B cell (primary cell): ENCODE data around the gene DBX1. TPM values are rescaled to one million over a fixed set of nuclear protein-coding genes. Genes with fewer than 3 reads are reported as not detected.

Source experiments
- ATAC-seq: fragments of 200-7000 bp; cut with Tn5 transposase; one replicate; pipeline ENCODE4 v1.10.0; 2021; ENCODE audit warnings: low read depth, mild to moderate bottlenecking, moderate number of reproducible peaks, moderate library complexity
- CTCF ChIA-PET: fragments of 350-600 bp; sonication (Branson Sonifier 250); formaldehyde crosslinking; loops from one replicate; lab custom pipeline; 2021; ENCODE audit warnings: antibody characterized with exemption, inconsistent platforms; lab: Charles Lee
- POLR2A ChIA-PET: fragments of 350-600 bp; sonication (Branson Sonifier 250); formaldehyde crosslinking; loops from one replicate; lab custom pipeline; 2021; ENCODE audit warnings: antibody characterized with exemption; lab: Charles Lee
- DNase-seq: peaks from one replicate; pipeline ENCODE4 v3.0.0; 2013
- H2AFZ ChIP-seq: 2 replicates; pipeline ENCODE4 v1.6.1; 2012; ENCODE audit warnings: mild to moderate bottlenecking, low read depth, low read length; ENCODE audit not compliant: insufficient read depth, poor library complexity, severe bottlenecking
- H3K27ac ChIP-seq, 2 donors: 1 replicate in 1 of 2; 2 replicates in 1 of 2; pipeline ENCODE4 v1.5.1; 2012 to 2013; ENCODE audit warnings: low read length in 2 of 2, mild to moderate bottlenecking in 2 of 2, moderate library complexity in 1 of 2
- H3K27me3 ChIP-seq, 4 experiments: fragments of 200-600 bp in 1 of 4; sonication (generic) in 1 of 4; replicated peaks in 1 of 4; 1 replicate in 2 of 4; 2 replicates in 2 of 4; pipeline versions ENCODE4 v1.6.1 to v1.7.0; 2013 to 2016; ENCODE audit warnings: low read length in 3 of 4, mild to moderate bottlenecking in 2 of 4, mixed read lengths in 1 of 4, moderate library complexity in 1 of 4; ENCODE audit not compliant: insufficient read depth in 4 of 4, control insufficient read depth in 3 of 4; ENCODE audit errors: control extremely low read depth in 1 of 4
- H3K36me3 ChIP-seq, 2 experiments: replicated peaks in 1 of 2; 1 replicate in 1 of 2; 2 replicates in 1 of 2; pipeline versions ENCODE4 v1.6.1 to v1.7.1; 2013; ENCODE audit warnings: low read length in 1 of 2; ENCODE audit not compliant: insufficient read depth in 2 of 2, control insufficient read depth in 1 of 2; ENCODE audit errors: control extremely low read depth in 1 of 2, extremely low read depth in 1 of 2
- H3K4me1 ChIP-seq, 2 donors: fragments of 200-600 bp in 1 of 2; sonication (generic) in 1 of 2; 1 replicate in 1 of 2; 2 replicates in 1 of 2; pipeline versions ENCODE4 v1.5.1 to v1.6.1; 2013 to 2017; ENCODE audit warnings: low read length in 2 of 2; ENCODE audit not compliant: control insufficient read depth in 2 of 2, insufficient read depth in 2 of 2
- H3K4me2 ChIP-seq: replicated peaks from 2 replicates; pipeline ENCODE3; 2012; ENCODE audit warnings: mild to moderate bottlenecking, low read depth, low read length; ENCODE audit not compliant: poor library complexity, severe bottlenecking
- H3K4me3 ChIP-seq, 5 experiments: fragments of 200-600 bp in 1 of 5; sonication (generic) in 1 of 5; 1 replicate in 3 of 5; 2 replicates in 2 of 5; pipeline versions ENCODE4 v1.5.1 to v1.7.0; 2011 to 2016; ENCODE audit warnings: low read length in 4 of 5, mild to moderate bottlenecking in 4 of 5, low read depth in 2 of 5, control low read depth in 1 of 5, moderate library complexity in 1 of 5; ENCODE audit not compliant: insufficient read depth in 1 of 5; ENCODE audit errors: control extremely low read depth in 1 of 5, extremely low read depth in 1 of 5
- H3K79me2 ChIP-seq: fragments of 200-600 bp; sonication (generic); one replicate; pipeline ENCODE4 v1.6.0; 2016; ENCODE audit warnings: low read length; ENCODE audit not compliant: control insufficient read depth, insufficient read depth
- H3K9ac ChIP-seq: fragments of 200-600 bp; sonication (generic); 2 replicates; pipeline ENCODE4 v1.6.1; 2017; ENCODE audit warnings: mild to moderate bottlenecking, low read length, moderate library complexity
- H3K9me3 ChIP-seq, 3 donors: one replicate each; pipeline versions ENCODE4 v1.6.1 to v1.7.1; 2013; ENCODE audit warnings: low read length in 2 of 3; ENCODE audit not compliant: control insufficient read depth in 2 of 3, insufficient read depth in 1 of 3; ENCODE audit errors: control extremely low read depth in 1 of 3
- H4K20me1 ChIP-seq: 2 replicates; pipeline ENCODE4 v1.6.0; 2012; ENCODE audit warnings: mild to moderate bottlenecking, low read length; ENCODE audit not compliant: insufficient read depth, control insufficient read depth, poor library complexity, severe bottlenecking
- H3K27ac Mint-ChIP-seq: one replicate; pipeline ENCODE4 v1.8.0; 2021; ENCODE audit warnings: mixed read lengths
- H3K27me3 Mint-ChIP-seq: one replicate; pipeline ENCODE4 v1.8.0; 2021; ENCODE audit warnings: mixed read lengths
- H3K4me1 Mint-ChIP-seq: one replicate; pipeline ENCODE4 v1.8.0; 2021; ENCODE audit warnings: mixed read lengths
- H3K4me3 Mint-ChIP-seq: one replicate; pipeline ENCODE4 v1.8.0; 2021; ENCODE audit warnings: mixed read lengths
- H3K9me3 Mint-ChIP-seq: one replicate; pipeline ENCODE4 v1.8.0; 2022; ENCODE audit warnings: mixed read lengths; ENCODE audit not compliant: insufficient read depth
- CTCF ChIP-seq: fragments of 200-600 bp; IDR thresholded peaks from one replicate; pipeline ENCODE4 v1.8.0; 2022; ENCODE audit warnings: antibody characterized with exemption, mild to moderate bottlenecking
- EZH2 ChIP-seq: IDR thresholded peaks from 2 replicates; pipeline ENCODE4 v1.6.1; 2012; ENCODE audit warnings: borderline replicate concordance, low read depth, mild to moderate bottlenecking, moderate library complexity, low read length; ENCODE audit not compliant: insufficient read depth, poor library complexity, severe bottlenecking
- WGBS: methylation state at CpG from one replicate; pipeline ENCODE4 v1.1.5; 2013; ENCODE audit warnings: missing lambda C conversion rate; ENCODE audit not compliant: insufficient coverage; 5-methylcytosine and 5-hydroxymethylcytosine counted together
- intact Hi-C: fragments of 100-400 bp; cut with micrococcal nuclease; formaldehyde crosslinking; loops from one replicate; pipeline ENCODE4 v1.10.0; 2022
- polyA plus RNA-seq: library from polyadenylated mRNA; depleted of rRNA; stranded (reverse); fragments of >200 nt; gene quantifications from 2 replicates; pipeline ENCODE4 v1.2.3, GENCODE V29; 2012
- total RNA-seq, 2 donors: library from RNA; stranded (reverse); fragments of 120-200 nt in 1 of 2; gene quantifications; 1 replicate in 1 of 2; 2 replicates in 1 of 2; pipeline versions ENCODE4 v1.2.3 to v1.2.4, GENCODE V29; 2013 to 2022

DBX1 gene
- total and polyA plus RNA-seq, 2 donors (not counting 1 experiment from before 2014, with no cell fraction given) = not detected

- H4K20me1 ChIP-seq = no peaks in the 10 kb centered on the region
- TF ChIP-seq CTCF (no peak), EZH2 (no peak)
- peaks cover 4 to 46% (median 21%) of the 10 kb centered on the region in 3 donors for H3K9me3 ChIP-seq
- intact Hi-C loops = no loop called here
- no peaks in the 10 kb centered on the region for H3K79me2 ChIP-seq
- H2AFZ ChIP-seq = no peak overlapping the region
- Mint-ChIP-seq H3K27ac (no peak overlapping the region), H3K4me3 (no peak overlapping the region), H3K27me3 (peaks cover 84% of the 10 kb centered on the region), H3K9me3 (peaks cover 3% of the 10 kb centered on the region), H3K4me1 (peaks cover 21% of the 10 kb centered on the region)
- no peak overlapping the region for H3K9ac ChIP-seq
- no peaks in the 10 kb centered on the region for H3K36me3 ChIP-seq
- H3K27ac ChIP-seq = no peak overlapping the region
- ATAC-seq (no peak), DNase-seq (peak; percentile 15)
- H3K4me1 ChIP-seq = peaks cover 11 to 19% of the 10 kb centered on the region in 2 donors
- WGBS = 13% methylated on average over 12 of the region's 24 CpGs
- ChIA-PET CTCF (no interaction called here), POLR2A (no interaction called here)
- H3K4me2 ChIP-seq = no peak overlapping the region
- H3K4me3 ChIP-seq = no peak overlapping the region
- H3K27me3 ChIP-seq = peaks cover 1 to 94% (median 66%) of the 10 kb centered on the region in 4 experiments
These were observed 1.9 kb upstream of the DBX1 start for GRCh38 chr11:20161923-20162744.
